Gastroesophageal sphincter (tissue), 4 donors: ENCODE data around the gene ARAP3. TPM values are rescaled to one million over a fixed set of nuclear protein-coding genes. Genes with fewer than 3 reads are reported as not detected.

Source experiments
- ATAC-seq: fragments of 150-250 bp; one replicate; pipeline ENCODE4 v1.9.1; 2016; ENCODE audit warnings: mild to moderate bottlenecking, moderate library complexity
- H3K27ac ChIP-seq, 4 donors: fragments of 200-600 bp; sonication (generic) in 3 of 4; 1 replicate in 3 of 4; 2 replicates in 1 of 4; pipeline ENCODE4 v1.5.1; 2016 to 2019
- H3K27me3 ChIP-seq: fragments of 200-600 bp; sonication (generic); one replicate; pipeline ENCODE4 v1.5.1; 2019
- H3K36me3 ChIP-seq, 2 donors: fragments of 200-600 bp; sonication (generic); one replicate each; pipeline ENCODE4 v1.5.1; 2019; ENCODE audit warnings: control low read depth in 1 of 2
- H3K4me1 ChIP-seq, 3 donors: fragments of 200-600 bp; sonication (generic); 1 replicate in 2 of 3; 2 replicates in 1 of 3; pipeline ENCODE4 v1.5.1; 2016 to 2019; ENCODE audit warnings: control low read depth in 2 of 3
- H3K4me3 ChIP-seq, 2 donors: fragments of 200-600 bp; sonication (generic); one replicate each; pipeline ENCODE4 v1.5.1; 2019; ENCODE audit warnings: mild to moderate bottlenecking in 1 of 2, moderate library complexity in 1 of 2
- H3K9me3 ChIP-seq, 3 donors: fragments of 200-600 bp; sonication (generic); one replicate each; pipeline ENCODE4 v1.5.1; 2017 to 2019; ENCODE audit warnings: control low read depth in 2 of 3
- EP300 ChIP-seq: sonication (generic); formaldehyde crosslinking; IDR thresholded peaks from one replicate; pipeline ENCODE4 v1.6.1; 2017; ENCODE audit warnings: antibody characterized with exemption, mild to moderate bottlenecking
- POLR2A ChIP-seq, 2 donors: fragments of 450-650 bp; IDR thresholded peaks; one replicate each; pipeline ENCODE4 v1.6.1; 2017; ENCODE audit warnings: antibody characterized with exemption in 2 of 2, mild to moderate bottlenecking in 2 of 2, moderate library complexity in 1 of 2
- POLR2AphosphoS5 ChIP-seq: sonication (generic); formaldehyde crosslinking; IDR thresholded peaks from one replicate; pipeline ENCODE4 v1.6.1; 2017; ENCODE audit warnings: antibody characterized with exemption
- WGBS, 2 donors: methylation state at CpG; one replicate each; pipeline ENCODE4 v1.1.5; 2018; ENCODE audit warnings: low coverage in 1 of 2; 5-methylcytosine and 5-hydroxymethylcytosine counted together
- total RNA-seq, 4 donors: library from RNA; depleted of rRNA; stranded (reverse); fragments of >200 nt; gene quantifications; one replicate each; pipeline ENCODE4 v1.1.0, GENCODE V29; 2016
- TF ChIP-seq, protein P1 (sequence below), 4 experiments: fragments of 200-600 bp in 2 of 4; fragments of 450-650 bp in 2 of 4; sonication (generic) in 1 of 4; IDR thresholded peaks; one replicate each; pipeline ENCODE4 v1.5.1; 2017 to 2019; ENCODE audit warnings: antibody characterized with exemption in 4 of 4, mild to moderate bottlenecking in 2 of 4, moderate library complexity in 2 of 4

ARAP3 gene
- total RNA-seq, 4 donors from 2014 or later: 5.3 to 7.2 (median 6.2) TPM

- peaks cover 0 to 46% (median 4%) of the 10 kb centered on the region in 3 donors for H3K4me1 ChIP-seq
- peak overlapping the region; percentile 86 to 98 for H3K4me3 ChIP-seq
- peaks cover 0 to 32% of the 10 kb centered on the region in 2 donors for H3K36me3 ChIP-seq
- H3K27ac ChIP-seq: peak overlapping the region; percentile 77 to 96 (median 89)
- 1 to 2% methylated on average over 24 to 34 of the region's 36 CpGs for WGBS, 2 donors
- H3K27me3 ChIP-seq: no peaks in the 10 kb centered on the region
- TF ChIP-seq POLR2A (IDR thresholded peaks at IDR 0.05) (no peak), POLR2AphosphoS5 (no peak), EP300 (no peak)
- TF ChIP-seq, protein P1, sequence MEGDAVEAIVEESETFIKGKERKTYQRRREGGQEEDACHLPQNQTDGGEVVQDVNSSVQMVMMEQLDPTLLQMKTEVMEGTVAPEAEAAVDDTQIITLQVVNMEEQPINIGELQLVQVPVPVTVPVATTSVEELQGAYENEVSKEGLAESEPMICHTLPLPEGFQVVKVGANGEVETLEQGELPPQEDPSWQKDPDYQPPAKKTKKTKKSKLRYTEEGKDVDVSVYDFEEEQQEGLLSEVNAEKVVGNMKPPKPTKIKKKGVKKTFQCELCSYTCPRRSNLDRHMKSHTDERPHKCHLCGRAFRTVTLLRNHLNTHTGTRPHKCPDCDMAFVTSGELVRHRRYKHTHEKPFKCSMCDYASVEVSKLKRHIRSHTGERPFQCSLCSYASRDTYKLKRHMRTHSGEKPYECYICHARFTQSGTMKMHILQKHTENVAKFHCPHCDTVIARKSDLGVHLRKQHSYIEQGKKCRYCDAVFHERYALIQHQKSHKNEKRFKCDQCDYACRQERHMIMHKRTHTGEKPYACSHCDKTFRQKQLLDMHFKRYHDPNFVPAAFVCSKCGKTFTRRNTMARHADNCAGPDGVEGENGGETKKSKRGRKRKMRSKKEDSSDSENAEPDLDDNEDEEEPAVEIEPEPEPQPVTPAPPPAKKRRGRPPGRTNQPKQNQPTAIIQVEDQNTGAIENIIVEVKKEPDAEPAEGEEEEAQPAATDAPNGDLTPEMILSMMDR (IDR thresholded peaks at IDR 0.05): no peak
- peak; percentile 30 for ATAC-seq
- no peaks in the 10 kb centered on the region for H3K9me3 ChIP-seq
Measured at GRCh38 chr5:141618030-141618803, 63.8 kb downstream of the ARAP3 start.

DNA sequence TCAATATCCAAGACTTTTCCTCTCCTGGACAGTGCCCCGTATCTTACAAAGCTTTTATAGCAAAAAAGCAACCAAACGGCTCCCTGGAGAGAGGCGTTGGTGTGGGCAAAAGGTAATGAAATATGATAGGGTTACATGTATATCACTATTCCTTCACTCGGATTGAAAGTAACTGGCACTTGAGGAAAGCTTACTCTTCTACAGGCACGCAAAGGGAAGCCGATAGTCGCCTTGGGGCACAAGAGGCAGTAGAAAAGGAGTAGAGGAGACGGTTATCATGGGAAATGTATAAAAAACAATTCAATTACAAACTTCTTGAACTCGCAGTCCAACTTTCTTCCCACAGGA, 64.4 kb downstream of the ARAP3 start:
- Histone ChIP-seq H3K36me3 (peaks cover 0 to 26% of the 10 kb centered on the region in 2 donors), H3K9me3 (no peaks in the 10 kb centered on the region), H3K27ac (peak overlapping the region; percentile 77 to 96 (median 89)), H3K27me3 (no peaks in the 10 kb centered on the region), H3K4me3 (peak overlapping the region; percentile 86 to 98), H3K4me1 (peaks cover 0 to 49% (median 4%) of the 10 kb centered on the region in 3 donors)
- 6 to 15% methylated on average over 9 of the region's 9 CpGs for WGBS, 2 donors
- no peak for ATAC-seq
- TF ChIP-seq, protein P1 (IDR thresholded peaks at IDR 0.05): no peak
- TF ChIP-seq POLR2A (IDR thresholded peaks at IDR 0.05) (no peak), EP300 (no peak), POLR2AphosphoS5 (no peak)

DNA sequence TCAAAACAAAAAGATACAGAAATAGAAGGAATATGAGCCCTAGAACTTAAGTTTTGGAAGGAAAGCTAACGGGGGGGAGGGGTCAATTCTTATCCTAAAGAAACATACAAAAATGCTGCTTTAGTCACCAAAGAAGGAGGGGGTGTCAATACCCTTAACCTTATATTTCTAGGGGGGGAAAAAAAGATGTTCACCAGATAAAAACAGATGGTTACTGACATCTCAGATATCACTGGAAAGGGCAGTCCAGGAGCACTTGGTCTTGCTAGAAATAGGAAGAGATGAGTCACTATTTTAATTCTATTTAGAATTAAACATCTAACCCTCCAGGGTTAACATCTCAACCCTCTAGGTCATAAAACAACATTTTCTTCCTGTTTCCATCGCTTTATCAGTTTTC, 64.9 kb downstream of the ARAP3 start:
- H3K4me1 ChIP-seq: peaks cover 0 to 49% (median 4%) of the 10 kb centered on the region in 3 donors
- H3K9me3 ChIP-seq: no peaks in the 10 kb centered on the region
- 27 to 48% methylated on average over 2 of the region's 2 CpGs for WGBS, 2 donors
- peaks cover 0 to 21% of the 10 kb centered on the region in 2 donors for H3K36me3 ChIP-seq
- ATAC-seq: no peak
- TF ChIP-seq POLR2A (IDR thresholded peaks at IDR 0.05): no peak
- no peak for TF ChIP-seq EP300
- TF ChIP-seq, protein P1 (IDR thresholded peaks at IDR 0.05): no peak
- TF ChIP-seq POLR2AphosphoS5: no peak
- H3K4me3 ChIP-seq: peak overlapping the region in 1 of 2 donors; percentile 98
- H3K27ac ChIP-seq: peak overlapping the region; percentile 77 to 96 (median 89)
- H3K27me3 ChIP-seq: no peaks in the 10 kb centered on the region

DNA sequence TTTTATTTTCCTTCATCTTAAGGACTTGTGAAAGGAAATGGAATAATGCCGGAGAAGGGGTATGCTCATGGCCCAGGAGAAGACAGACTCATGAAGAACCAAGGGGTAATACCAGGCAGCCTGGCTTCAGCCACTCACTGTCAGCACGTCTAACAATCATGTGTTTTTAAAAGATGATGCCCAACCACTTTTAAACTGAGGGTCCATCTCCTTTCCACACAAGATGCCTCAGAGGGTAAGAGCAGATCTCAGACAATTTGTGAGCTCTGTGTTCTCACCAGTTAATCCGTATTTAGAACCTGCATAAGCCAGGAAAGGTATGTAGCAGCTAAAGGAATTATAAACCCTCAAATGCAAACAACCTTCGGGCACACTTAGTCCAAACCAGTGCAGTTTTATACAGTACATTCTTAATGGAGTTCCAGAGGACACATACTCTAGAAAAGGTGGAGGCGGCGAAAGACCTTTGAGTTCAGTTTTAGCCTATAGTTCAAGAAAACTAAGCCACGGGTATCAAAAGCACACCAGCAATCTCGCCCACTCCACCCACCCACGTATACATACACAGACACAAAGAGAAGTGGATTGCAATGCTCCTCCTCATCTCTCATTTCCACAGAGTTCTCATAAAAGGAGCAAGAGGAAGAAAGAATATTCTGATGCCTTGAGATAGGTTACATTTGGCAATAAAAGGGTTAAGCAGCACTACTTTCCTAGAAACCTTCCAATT, 65.9 kb downstream of the ARAP3 start:
- no peak for ATAC-seq

More for the DNA sequence above, 65.9 kb downstream of the ARAP3 start:
- peaks cover 0 to 49% (median 4%) of the 10 kb centered on the region in 3 donors for H3K4me1 ChIP-seq
- H3K4me3 ChIP-seq: no peak overlapping the region
- H3K27ac ChIP-seq: no peak overlapping the region
- no peaks in the 10 kb centered on the region for H3K9me3 ChIP-seq
- no peaks in the 10 kb centered on the region for H3K27me3 ChIP-seq
- 68 to 72% methylated on average over 8 of the region's 9 CpGs for WGBS, 2 donors
- TF ChIP-seq EP300: no peak
- TF ChIP-seq, protein P1 (IDR thresholded peaks at IDR 0.05): no peak
- no peak for TF ChIP-seq POLR2AphosphoS5
- no peak for TF ChIP-seq POLR2A (IDR thresholded peaks at IDR 0.05)
- H3K36me3 ChIP-seq: peaks cover 0 to 11% of the 10 kb centered on the region in 2 donors
